ENCODE data around the gene FCHO2.

Gene FCHO2

DNA sequence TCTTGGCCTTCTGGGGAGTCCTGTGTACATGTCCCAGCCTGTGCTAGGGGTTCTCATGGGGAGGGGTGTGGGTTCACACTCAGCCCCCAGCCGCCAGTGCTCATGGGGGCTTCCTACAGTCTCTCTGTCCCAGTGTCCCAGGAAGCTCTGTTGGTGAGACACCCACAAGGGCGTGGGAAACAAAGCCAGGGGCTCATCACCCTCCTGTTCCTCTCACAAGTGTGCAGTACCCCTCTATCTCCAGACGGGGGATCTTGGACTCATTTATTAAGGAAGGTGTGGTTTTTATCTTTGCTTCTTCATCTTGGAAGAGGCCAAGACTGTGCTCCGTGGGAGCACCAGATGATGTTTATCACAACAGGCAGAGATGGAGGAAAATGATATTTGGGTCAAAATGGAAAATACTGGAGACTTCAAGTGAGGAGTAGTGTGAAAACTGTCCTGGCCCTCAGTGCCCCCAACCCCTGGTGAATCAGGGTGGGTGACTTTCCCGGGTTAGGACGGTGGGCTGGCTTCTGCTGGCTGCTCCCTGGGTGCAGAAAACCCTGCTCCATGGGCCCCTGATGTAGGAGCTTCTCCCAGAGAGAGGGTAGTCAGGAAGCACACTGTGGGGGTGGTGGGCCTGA lies 179.7 kb downstream of the FCHO2 start:
- FAIRE-seq (no peak), DNase-seq (ENCODE audit: low spot score) (no peak)

DNA sequence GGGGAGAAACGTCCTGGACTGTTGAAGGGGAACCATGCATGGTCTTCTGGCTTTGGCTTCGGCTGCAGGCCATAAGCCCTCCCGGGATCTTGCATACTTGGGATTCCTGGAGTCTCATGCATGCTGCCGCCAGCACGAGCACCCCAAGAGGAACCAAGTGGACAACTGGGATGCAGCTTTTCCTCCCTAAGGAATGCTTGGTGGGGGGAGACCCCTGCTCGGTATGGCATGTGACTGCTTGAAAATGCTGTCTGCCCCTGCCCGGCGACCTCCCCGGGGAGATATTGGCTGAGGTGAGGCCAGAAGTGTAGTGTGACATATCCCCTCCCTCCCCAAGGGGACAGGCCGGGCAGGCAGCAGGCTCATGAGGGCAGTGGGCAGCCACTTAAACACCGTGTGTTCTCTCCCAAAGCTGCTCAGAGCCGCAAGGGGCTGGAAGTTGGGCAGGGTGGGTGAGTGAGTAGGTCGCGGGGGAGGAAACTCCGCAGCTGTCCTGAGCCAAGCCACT lies 180.3 kb downstream of the FCHO2 start:
- DNase-seq (ENCODE audit: low spot score) (no peak), FAIRE-seq (no peak)

DNA sequence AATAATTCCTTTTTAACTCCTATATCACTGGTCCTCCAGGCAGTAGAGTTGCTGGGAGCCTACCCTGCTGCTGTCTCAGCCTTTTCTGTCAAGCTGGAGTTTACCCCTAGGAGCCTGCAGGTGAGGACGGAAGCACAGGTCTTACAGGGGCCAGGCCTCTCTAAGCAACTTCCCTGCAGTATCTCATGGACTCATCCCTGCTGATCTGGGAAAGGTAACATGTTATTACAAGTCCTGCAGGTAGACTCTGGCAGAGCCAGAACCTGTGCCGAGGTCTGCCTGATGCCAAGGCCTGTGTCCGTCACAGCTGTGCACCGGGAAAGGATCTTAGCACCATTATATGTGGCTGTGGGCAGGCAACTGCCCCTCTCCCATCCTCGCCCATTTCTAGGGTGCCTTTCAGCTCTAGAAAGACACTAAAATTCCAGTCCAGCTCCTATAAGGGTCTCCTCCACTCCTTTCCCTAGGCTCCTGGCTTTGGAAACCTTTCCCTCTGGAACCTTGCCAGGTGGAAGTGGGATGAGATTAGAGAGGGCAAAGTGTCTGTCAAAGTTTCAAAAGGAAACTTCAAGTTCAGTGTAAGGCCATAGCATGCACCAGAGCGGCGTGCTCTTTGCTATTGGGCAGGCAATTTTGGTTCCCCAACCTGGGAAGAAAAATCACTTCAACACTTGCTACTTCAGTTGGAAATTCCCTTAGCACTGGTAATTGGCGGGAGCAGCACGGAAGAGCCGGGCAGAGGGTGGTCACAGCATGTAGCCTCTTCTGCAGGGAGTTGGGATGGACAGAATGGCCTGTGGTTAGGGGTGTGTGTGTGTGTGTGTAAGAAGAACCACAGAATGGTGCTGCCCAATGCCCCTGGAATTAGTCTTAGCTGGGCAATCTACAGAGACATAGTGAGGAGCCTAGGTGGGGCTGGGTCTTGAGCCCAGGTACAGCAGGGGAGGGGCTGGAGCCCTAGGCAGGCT lies 182.0 kb downstream of the FCHO2 start:
- no peak for FAIRE-seq
- DNase-seq (ENCODE audit: low spot score): no peak

DNA sequence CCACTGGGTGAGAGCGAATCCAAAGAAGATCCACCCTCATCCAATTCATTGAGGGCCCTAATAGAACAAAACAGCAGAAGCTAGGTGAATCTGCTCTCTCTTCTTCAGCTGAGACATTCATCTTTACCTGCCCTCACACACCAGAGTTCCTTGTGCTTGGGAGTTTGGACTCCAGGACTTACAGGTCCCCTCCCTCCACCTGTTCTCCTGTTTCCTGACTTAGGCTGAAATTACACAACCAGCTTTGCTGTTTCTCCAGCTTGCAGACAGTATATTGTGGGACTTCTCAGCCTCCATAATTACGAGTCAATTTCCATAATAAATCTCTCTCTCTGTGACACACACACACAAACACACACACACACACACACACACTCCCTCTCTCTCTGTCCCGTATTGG lies 183.6 kb downstream of the FCHO2 start:
- FAIRE-seq (no peak), DNase-seq (ENCODE audit: low spot score) (no peak)
